GM21526 (cell line): ENCODE results near the gene GPC3.

Experiments used
- ATAC-seq: cut with Tn5 transposase; IDR thresholded peaks from one replicate; pipeline ENCODE4 v1.9.1; 2021; ENCODE audit warnings: moderate library complexity; ENCODE audit not compliant: unreplicated experiment, low FRiP score

The GPC3 gene

DNA sequence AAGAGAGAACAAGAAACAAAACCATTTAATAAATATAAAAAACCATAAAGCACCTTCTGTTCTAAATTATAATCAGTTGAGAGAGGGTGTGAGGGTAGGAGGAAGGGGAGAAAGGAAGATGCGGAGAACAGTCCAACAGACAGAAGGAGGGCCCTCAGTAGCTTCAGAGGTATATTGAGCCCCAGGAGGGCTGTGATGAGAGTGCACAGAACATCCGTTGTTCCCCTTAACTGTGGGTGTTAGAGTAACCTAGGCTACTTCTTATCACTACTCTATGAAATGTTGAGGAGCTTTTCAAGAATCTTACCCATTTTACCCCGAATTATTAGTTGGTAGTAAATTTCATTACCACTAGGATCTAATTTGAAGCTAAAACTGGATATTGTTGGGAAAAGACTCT is 13.8 kb downstream of the GPC3 start:
- no peak for ATAC-seq

DNA sequence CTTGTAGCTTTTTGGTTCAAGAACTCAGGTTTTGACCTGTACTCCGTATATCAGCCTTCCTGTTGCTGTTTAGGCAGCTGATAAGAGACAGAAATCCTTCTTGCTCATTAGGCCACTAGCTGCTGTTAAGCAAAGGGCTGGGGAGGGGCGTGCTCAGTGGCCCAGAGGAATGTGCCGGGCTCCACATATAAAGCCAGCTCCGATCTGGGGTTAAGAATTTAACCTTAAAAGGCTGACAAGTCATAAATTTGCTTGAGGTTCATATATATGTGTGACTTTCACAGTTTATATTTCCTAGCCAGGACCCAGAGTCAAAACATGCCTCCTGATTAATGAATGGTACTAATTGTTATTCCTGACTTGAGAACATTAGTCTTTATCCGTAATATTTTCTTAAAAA is 15.3 kb downstream of the GPC3 start:
- ATAC-seq = no peak

DNA sequence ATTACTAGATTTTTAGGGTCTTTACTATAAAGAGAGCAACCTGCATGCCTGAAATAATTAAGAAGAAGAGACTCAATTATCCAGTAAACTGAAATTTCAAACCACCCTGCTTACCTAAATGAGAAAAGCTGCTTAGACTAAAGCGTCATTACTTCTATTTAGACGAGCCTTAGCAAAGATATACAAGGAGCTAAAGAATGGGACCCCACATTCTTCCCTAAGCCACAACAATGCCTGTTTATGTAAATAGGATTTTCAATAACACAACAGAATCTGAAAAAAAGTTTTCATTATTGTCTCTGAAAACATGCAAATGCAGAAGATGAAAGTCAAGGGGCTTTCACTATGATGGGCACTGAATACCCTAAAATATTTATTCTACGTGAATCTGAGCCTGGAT is 16.2 kb downstream of the GPC3 start:
- ATAC-seq = no peak

DNA sequence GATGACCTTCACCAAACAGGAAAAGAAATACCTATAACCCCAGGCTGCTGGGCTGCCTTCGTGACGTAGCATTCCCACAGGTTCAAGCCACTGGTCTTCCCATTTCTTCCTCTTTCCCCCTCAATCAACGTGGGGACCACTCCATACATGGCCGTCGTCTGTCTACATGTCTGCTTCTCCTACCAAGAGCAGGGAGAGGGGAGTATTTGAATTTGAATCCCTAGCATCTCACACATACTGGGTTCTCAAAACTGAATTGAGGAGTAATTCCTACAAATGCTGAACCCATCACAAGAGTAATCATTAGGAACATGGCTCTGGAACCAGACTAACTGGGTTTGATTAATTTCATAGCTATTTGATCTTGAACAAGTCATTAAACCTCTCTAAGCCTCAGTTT is 17.3 kb downstream of the GPC3 start:
- ATAC-seq = no peak

DNA sequence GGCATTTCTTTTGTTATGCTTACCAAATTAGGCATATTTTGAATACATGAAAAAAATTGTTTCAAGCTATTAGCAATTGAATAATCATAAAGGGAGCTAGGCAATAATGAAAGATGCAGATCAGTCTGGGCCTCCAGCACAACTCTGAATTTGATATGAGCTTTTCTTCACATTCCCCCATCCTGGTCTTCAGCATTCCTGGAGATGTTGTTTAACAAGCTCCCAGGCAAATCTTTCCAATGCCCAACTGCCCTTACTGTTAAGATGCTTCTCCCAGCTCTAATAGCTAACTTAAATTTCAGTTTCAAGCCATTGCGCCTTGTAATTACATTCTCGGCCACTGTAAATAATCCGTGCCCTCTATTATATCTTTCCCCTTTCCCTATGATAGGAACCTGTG is 19.2 kb downstream of the GPC3 start:
- no peak for ATAC-seq

DNA sequence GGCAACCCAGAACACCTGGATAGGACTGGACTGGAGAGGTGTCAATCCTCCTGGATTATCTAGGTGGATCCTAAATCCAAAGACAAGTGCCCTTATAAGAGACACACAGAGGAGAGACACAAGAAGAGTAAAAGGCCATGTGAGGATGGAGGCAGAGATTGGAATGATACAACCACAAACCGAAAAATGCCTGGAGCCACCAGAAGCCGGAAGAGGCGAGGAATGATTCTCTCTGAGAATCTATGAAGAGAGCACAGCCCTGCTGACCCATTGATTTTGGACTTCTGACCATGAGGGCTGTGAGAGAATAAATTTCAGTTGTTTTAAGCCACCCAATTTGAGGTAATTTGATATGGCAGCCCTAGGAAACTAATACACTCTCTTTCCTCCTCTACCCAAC is 20.1 kb downstream of the GPC3 start:
- no peak for ATAC-seq

DNA sequence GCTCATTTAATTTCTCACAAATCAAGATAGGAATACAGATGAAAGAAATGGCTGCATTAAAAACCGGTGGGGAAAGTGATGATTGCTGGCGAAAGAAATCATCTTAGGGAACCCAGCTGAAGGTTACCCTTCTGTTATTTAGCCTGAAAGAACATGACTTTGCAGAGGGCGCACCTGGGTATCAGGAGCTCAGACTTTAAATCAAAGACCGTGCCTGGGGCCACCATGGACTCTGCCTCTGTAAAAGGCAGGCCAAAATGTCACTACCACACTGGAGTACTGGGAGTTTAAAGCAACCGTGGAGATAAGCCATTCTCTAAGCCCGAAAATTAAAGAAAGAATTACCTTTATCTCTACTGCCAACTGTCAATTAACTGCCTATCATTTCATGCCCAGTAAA is 24.3 kb downstream of the GPC3 start:
- no peak for ATAC-seq

DNA sequence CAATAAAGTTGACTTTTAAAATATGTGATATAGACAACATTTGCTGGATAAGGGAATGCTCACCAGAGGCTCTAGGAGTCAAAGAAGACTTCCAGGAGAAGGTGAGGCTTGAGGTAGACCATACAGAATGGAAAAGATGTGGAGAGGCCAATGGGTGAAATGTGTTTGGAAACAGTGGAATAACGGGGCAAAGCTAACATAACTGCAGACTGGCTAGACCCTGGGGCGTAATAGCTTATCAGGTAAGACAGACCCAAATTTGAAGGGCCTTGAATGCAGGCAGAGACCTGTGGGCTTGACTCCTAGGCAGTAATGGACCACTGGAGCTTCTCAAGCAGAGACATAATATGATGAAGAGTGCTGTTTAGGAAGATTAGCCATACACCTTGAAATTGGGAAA is 25.4 kb downstream of the GPC3 start:
- no peak for ATAC-seq

DNA sequence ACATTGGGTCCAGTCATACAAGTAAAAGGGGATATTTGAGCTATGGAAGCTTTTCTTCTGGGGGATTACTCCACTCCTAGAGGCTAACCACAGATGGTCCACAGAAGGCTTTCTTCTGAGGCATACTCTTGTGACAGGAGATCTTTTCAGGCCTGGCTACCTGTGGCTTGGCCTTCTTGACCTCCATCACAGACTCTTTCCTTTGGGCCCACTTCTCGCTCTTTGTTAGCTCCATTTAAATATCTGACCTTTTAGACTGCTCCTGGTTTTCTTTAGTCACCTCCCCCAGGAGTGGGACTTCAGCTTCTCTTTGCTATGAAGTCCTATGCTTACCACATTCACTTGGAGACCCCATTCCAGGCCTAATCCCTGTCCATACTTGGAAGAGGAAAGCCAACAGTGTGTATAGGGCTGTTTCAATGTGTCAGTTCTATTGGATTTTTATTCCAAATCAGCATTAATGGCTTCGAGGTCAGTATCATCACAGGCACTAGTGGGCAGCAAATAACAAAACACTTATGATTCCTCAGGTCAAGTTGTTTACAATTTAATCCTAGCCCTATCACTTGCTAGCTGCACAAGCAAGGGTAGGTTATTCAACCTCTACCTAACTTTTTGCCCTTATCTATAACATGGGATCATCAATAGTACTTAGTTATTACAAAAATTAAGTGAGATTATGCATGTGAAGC is 26.3 kb downstream of the GPC3 start:
- no peak for ATAC-seq

DNA sequence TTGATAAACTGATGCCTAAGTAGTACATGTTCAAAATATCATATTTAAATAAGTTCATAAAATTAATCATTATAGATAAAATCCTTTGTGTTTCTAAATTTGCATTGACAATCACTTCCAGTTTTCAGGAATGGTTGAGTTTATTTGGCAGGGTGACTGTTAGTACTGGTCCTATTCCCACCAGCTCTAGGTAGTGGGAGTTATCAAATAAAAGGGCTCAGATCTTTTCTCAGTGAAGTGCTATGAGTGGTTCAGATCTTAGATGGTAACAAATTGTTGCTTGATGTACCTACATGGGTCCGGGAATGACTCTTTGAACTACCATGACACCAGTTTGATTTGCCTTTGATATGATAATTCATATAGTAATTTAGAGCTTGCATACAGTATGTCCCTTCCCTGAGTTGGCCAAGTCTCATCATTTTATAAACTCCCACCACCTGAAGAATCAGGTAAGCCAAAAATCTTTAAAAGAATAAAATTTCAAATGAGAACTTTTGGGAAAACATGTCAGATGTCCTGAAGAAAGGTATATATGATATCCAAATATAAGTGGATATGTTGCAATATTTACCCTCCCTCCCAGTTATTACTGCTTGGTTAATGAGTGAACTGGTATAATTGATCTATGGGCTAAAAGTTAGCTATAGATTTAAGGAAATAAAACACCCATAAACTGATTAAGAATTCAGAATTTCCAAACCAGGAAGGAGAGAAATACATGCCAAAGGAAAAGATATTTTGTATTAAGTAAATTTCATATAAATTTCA is 28.6 kb downstream of the GPC3 start:
- no peak for ATAC-seq

DNA sequence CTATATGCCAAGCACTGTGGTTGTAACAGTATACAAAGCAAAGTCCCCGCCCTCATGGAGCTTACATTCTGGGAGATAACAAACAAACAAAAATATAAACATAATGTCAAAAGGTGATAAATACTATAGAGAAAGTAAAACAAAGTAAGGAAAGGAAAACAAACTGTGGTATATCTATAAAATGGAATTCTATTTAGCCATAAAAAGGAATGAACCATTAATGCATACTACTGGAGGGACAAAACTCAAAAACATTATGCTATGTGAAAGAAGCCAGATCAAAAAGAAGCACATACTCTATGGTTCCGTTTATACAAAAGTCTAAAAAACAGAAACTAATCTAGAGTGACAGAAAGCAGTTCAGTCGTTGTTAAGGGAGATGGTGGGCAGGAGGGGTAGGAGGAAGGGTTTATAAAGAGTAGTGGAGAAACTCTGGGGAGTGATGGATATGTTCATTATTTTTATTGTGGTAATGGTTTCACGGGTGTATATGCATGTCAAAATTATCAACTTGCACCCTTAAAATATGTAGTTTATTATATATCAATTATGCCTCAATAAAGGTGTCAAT is 31.5 kb downstream of the GPC3 start:
- ATAC-seq = no peak

DNA sequence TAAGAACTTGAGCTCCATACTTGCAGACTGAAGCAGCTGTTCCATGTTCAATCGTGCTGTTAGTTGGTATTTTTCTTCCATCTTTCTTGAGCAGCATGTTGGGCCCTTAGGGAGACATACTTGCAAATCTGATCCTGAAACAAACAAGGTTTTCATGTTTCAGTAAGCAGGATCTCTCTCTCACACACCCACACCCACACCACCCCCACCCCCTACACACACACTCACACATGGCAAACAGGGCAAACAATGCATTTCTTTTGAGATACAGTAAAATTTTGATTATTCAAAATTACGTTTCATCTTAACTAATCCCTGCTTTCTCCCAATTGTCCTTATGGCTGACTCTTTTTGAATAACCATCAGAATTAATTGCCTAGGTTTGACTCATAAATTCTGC is 32.3 kb downstream of the GPC3 start:
- ATAC-seq = no peak

DNA sequence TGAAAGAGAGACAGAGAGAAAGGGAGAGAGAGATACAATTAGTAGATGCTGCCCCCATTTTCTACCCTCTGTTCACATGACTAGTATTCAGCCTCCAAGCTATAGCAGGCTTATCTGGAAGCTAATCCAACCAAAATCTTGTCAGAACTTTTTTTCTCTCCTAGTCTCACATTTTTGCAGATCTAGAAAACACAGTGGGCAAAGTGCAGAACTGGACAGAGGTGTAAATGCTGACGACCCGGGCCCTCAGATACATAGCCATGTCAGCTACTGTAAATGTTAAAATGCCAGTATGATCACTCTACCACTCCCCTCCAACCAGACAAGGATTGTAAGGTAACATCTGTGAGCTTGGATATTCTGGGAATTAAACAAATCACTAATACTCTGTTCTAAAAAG is 34.3 kb downstream of the GPC3 start:
- no peak for ATAC-seq

DNA sequence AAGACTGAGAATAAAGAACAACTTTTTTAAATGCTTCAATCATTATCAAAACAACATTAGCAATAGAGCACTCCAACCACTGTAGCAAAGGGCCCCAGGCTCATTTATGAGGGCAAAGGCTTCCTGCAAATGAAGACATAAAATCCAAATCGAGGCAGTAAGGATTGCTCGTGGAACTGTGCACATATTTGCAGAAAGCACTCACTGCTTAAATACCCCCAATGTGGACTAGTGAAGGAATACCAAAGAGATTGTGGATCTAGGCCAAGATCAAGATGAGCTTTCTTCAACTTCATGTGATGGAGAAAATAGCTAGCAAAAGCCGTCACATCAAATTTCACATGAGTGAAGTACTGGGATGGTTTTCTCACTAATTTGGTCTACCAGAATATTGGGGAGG is 35.2 kb downstream of the GPC3 start:
- no peak for ATAC-seq

DNA sequence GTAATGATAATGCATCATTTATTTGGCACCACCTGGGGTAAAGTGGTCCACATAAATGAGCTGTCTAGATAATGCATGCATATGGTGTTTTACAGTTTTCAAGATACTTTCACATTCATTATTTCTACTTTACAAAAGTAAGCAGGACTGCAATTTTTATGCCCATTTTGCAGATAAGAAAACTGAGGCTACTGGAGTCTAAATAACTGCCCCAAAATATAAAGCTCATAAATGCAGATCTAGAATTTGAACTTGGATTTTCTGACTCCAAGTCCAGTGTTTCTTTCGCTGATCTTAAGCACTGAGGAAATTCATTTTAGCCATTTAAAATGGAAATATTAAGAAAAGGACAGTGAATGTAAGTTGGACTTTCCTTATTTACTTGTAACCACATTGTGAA is 36.5 kb downstream of the GPC3 start:
- ATAC-seq = no peak

DNA sequence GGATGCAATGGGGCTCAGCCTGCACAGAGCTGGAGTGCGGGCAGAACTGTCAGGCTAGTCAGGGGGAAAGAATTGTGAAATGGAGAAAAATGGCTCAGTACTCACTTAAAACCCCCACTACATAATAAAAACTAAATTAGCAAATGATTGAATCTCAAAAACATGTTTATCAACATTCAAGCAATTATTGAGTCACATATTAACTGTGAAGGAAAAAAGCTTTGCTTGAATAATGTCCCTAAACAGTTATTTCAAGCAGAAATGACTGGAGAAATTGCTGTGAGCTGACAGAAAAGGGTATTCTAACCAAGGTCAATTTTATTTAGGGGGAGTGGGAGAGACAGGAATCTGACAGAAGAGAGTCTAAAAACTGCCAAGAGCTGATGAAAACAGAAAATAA is 37.4 kb downstream of the GPC3 start:
- no peak for ATAC-seq

DNA sequence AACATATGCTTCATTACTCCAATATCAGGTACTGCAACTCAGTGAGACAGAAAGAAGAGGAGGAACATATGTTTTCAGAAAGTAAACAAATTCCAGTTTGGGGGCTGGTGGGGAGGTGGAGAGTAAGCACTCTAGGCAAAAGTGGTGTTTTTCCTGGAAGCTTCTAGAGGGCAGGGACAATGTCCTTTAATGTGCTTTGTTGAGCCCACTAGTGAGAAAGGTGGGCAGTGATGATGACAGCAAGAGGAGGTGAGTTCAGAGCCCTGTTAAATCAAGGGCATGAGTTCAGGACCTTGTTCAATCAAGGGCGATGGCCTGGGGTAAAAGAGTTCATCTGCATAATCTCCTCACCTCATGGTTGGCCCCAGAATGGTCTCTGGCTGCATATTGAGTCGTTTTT is 38.4 kb downstream of the GPC3 start:
- ATAC-seq = no peak

DNA sequence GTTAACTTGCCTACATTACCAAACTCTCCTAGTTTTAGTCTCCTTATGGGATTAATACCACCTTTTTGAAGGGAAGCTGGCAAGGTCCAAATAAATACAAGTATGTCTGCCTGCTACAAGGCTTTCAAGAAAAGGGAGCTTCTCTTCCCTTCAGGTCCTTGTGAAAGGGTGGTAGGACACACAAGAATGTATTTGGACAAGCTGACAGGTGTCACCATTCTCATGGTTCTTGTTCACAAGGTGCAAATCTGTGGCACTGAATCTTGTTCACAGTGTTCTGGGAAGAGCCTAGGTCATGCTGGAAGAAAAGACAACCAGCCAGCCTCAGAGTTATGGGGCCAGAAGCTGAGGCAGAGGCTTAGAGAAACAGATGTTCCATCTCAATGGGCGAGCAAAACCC is 41.9 kb downstream of the GPC3 start:
- ATAC-seq = no peak

DNA sequence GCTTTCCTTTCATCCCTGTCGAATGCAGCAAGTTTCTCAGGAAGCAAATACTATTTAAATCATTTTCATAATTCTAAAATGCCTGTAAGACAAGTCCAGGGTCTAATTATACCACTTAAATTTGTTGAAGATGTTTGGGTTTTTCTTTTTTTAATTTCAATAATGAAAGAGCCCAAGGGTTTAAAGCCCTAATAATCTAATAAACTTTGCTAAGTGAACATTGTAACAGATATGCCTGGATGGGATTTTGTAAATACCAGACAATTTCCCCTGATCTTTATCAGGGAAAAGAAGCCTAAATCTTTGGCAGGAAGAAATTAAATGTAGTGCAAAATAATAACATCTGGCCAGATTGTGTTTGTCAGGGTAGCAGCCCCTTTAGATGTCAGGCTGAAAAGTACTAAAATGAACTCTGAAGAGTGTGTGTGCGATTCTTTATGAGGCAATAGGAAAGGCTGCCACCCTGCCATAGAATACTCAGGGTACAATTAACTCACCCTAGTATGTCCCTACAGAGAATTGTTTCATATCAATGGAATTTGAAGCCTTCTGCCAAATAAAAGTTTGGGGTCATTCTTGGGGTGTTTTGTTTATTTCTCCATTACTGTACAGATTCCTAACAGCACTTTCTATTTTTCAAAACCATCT is 45.6 kb downstream of the GPC3 start:
- ATAC-seq = no peak

DNA sequence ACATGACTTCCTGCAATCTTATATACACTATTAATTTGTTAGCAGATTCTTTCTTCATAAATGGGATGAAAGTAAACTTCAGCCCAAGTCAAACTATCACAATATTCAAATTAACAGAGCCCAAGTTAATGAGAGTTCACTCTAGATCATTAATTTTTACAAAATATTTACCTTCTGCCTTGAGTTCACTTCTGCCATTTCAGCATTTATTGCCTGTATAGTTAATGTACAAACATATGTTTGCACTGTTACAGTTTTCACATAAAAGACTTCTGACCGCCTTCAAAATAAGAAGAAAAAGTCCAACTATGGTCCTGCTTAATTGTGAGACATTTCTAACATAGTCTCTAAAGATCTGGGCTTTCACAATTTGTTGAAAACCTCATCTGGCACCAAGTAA is 46.9 kb downstream of the GPC3 start:
- ATAC-seq = no peak

DNA sequence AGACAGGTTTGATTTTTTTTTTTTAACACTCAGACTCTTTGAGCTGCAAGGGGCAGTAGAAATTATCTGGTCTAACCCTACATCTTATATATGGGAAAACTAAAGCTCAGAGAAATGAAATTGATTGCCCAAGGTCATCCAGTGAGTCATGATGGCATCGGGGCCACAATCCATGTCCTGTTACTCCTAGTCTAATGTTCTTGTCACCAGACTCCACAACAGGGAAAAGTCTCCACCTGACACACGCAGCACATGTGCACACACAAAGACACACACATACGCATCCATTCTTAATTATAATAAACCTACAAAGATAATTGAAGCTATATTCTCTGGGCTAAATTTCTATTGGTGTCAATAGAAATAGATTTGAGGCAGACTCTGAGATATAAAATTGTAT is 48.4 kb downstream of the GPC3 start:
- no peak for ATAC-seq

DNA sequence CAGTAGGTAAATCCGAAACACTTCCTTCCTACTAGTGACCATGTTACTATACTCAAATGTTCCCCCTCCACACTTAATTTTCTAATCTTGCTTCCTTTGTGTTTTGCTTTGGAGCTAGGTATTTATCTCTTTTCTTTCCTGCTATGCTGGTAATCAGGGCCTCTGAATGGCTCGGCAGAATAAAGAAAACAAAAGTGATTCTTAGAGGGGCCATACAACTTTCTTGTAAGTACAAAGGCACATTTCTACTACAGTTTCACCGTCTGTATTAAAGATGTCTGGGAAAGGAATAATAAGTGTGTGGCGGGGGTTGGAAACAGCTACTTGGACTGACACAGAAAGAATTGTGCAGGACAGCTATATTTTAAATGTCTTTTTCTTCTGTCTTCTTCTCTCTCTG is 50.3 kb downstream of the GPC3 start:
- no peak for ATAC-seq
